ENCODE data around the gene DLGAP1.

- TF ChIP-seq, protein P1, sequence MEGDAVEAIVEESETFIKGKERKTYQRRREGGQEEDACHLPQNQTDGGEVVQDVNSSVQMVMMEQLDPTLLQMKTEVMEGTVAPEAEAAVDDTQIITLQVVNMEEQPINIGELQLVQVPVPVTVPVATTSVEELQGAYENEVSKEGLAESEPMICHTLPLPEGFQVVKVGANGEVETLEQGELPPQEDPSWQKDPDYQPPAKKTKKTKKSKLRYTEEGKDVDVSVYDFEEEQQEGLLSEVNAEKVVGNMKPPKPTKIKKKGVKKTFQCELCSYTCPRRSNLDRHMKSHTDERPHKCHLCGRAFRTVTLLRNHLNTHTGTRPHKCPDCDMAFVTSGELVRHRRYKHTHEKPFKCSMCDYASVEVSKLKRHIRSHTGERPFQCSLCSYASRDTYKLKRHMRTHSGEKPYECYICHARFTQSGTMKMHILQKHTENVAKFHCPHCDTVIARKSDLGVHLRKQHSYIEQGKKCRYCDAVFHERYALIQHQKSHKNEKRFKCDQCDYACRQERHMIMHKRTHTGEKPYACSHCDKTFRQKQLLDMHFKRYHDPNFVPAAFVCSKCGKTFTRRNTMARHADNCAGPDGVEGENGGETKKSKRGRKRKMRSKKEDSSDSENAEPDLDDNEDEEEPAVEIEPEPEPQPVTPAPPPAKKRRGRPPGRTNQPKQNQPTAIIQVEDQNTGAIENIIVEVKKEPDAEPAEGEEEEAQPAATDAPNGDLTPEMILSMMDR (IDR thresholded peaks at IDR 0.05; ENCODE audit: poor library complexity, severe bottlenecking): peak; percentile 45
- no peak for TF ChIP-seq EZH2 (IDR thresholded peaks at IDR 0.05; ENCODE audit: borderline replicate concordance, insufficient read depth, low read length, poor library complexity, severe bottlenecking)
- no peak for TF ChIP-seq POLR2AphosphoS5 (IDR thresholded peaks at IDR 0.05)
- TF ChIP-seq SMC3 (conservative IDR thresholded peaks at IDR 0.05; ENCODE audit: poor library complexity): peak; percentile 46
- no peak for TF ChIP-seq EP300 (conservative IDR thresholded peaks at IDR 0.05; ENCODE audit: poor library complexity, severe bottlenecking)
Observed at GRCh38 chr18:3869848-3870247, 585.3 kb downstream of the DLGAP1 start.

Measured in neural cell (in vitro differentiated cells).